ENCODE measurements around the gene AOPEP. TPM values are rescaled to one million over a fixed set of nuclear protein-coding genes. Genes with fewer than 3 reads are reported as not detected.

AOPEP gene, protein sequence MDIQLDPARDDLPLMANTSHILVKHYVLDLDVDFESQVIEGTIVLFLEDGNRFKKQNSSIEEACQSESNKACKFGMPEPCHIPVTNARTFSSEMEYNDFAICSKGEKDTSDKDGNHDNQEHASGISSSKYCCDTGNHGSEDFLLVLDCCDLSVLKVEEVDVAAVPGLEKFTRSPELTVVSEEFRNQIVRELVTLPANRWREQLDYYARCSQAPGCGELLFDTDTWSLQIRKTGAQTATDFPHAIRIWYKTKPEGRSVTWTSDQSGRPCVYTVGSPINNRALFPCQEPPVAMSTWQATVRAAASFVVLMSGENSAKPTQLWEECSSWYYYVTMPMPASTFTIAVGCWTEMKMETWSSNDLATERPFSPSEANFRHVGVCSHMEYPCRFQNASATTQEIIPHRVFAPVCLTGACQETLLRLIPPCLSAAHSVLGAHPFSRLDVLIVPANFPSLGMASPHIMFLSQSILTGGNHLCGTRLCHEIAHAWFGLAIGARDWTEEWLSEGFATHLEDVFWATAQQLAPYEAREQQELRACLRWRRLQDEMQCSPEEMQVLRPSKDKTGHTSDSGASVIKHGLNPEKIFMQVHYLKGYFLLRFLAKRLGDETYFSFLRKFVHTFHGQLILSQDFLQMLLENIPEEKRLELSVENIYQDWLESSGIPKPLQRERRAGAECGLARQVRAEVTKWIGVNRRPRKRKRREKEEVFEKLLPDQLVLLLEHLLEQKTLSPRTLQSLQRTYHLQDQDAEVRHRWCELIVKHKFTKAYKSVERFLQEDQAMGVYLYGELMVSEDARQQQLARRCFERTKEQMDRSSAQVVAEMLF
- total RNA-seq, result 20.7 TPM

DNA sequence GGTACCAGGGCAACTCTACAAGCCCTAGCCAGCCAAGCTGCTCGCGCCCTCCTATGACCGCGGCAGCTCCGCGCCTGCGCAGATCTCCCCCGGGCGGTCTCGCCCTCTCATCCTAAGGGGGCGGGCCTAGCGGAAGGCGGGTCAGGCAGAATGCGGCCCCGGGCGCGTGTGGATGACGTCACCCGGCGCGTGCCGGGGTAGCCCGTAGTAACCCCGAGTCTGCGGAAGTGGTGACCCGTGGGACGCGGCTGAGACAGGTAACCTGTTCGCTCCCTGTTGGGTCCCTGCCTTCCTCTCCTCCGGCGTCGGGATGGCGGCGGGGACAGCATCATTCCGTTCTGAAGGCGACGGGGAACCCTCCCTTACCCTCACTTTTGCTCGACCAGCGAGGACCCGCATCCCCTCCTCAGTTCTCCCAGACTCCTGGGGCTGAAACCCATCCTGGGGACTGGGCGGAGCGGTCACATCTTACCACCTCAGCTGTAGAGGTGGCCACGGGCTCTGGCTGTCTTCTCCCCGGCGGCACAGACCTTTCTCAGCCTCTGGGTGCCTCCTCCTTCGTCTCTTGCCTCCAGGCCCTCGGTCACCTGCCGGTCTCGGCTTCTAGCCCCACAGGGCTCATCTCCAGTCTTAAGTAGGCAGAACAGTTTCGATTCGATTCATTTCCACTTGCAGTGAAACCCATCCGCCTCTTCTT lies at the start of gene AOPEP:
Gene AOPEP (plus strand): TSS at position 205 of the 697 bp plus-strand sequence. CDS start 33,085 bp downstream, outside the sequence.
- peak; percentile 97 to 98 (median 97) for DNase-seq (ENCODE audit: low read depth in 2 of 3, low spot score in 2 of 3)

DNA sequence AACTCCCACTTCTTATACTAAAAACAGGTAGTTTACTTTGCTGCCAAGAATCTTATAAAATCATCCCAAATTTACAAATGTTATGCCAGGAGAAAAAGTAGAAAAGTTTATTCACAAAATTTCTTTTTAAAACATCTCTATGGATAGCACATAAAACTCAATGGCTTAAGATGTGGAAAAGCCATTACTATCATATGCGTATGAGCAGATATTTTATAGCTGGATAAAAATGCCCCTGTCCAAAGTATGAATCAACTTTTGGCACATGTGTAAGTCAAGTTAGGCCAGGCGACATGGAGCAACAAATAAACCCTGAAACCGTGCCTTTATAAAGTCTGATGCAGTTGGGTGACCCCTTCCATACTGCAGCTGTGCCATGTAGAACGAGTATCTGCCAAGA lies 48.6 kb upstream of the AOPEP start:
- DNase-seq (ENCODE audit: low read depth in 2 of 3, low spot score in 2 of 3), result no peak

DNA sequence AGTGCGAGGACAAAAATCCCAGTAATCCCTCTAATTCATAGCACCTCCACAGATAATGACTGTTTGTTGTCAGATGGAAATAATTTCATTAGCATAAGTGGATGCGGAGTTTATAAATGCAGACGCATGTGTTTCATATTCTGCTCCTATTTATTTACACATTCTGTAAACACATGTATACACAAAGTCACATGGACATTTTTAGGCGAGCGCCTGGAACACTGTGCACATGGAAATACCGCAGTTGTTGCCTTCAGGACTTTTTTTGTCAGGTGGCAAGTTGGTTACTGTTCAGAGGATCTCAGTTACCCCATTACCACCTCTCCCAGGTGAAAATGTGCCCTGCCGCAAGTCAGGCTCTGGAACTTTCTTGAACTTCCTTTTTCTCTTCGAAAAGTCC lies 46.9 kb upstream of the AOPEP start:
- DNase-seq (ENCODE audit: low read depth in 2 of 3, low spot score in 2 of 3), result no peak

DNA sequence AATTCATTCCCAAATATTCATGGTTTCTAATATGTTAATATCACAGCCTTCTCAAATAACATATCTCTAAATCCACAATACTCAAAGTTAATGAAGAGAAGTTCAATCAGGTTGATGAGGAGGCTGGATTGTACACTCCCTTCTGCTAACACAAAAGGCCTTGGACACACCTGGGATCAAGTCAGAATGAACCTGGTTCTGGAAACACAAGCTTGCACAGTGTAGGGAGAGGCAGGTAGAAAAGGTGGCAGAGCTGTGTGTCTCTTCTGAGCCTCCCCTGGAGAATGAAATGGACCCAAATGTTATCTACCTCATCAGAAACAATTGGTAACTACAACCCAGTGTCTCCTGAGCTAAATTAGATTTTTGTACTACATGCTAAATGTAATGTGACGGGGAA lies 46.5 kb upstream of the AOPEP start:
- no peak for DNase-seq (ENCODE audit: low read depth in 2 of 3, low spot score in 2 of 3)

DNA sequence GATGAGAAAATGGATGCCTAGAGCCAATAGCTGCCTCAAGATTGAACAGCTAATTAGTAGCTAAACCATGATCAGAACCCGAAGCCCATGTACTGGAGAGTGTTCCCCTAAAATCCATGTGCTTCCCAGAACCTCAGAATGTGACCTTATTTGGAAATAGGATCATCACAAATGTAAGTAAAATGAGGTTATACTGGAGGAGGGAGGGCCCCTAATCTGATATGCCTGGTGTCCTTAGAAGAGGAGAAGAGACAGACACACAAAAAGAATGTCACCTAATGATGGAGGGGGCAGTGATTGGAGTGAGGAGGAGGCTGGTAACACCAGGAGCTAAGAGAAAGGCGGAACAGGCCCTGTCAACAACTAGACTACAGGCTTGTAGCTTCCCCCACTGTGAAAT lies 45.9 kb upstream of the AOPEP start:
- DNase-seq (ENCODE audit: low read depth in 2 of 3, low spot score in 2 of 3), result no peak

DNA sequence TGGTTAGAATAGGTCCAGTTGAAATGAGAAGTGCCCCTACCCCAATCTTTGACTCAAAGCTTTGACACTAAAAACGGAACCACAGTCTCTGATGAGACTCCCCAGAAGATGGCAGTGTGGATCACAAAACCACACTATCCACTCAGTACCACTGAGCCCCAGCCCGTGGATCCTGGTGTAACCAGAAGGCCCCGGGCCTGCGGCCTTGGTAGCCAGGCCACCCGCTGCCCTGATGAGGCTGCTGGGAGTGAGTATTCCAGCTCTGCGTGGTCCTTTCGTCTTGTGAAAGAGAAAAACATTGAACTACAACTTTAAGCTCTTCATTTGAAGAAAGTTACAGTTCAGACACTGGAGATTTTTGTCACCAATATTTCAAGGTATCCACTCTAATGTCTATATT lies 45.0 kb upstream of the AOPEP start:
- DNase-seq (ENCODE audit: low read depth in 2 of 3, low spot score in 2 of 3), result peak; percentile 30 to 78 (median 55)

DNA sequence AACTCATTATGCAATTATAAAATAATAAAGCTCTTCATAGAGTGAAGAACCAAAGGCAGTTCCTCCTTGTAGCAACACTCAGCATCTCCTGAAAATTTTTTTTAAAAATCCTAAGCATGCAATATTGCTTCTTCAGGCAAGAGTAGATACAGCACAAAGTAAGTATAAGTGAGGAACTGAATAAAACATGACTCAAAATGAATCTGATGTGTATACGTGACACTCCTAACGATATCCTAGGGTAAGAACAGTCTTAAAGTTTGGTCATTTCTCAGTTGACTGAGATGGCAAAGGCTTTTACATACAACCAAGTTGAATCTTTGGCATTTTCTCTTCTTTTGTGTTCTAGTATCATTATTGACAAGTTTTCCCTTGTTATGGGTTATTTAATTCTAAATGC lies 41.1 kb upstream of the AOPEP start:
- no peak for DNase-seq (ENCODE audit: low read depth in 2 of 3, low spot score in 2 of 3)

DNA sequence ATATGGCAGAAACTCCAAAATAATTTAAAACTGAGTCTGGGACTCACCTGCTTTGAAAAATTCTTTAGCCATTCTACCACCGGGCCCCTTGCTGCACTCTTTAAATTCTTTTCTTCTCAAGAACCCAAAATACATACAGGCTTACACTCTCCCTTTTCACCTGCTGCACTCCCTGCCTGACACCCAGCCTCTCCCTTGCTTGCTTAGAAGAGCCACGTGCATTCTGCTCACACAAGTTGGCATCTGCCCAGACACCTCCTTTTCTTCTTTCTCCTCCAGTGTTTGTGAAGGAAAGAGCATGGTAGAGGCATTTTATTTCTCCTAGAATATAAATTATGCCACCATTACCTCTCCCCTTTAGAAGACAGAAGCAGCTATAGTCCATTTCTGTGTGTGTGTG lies 39.0 kb upstream of the AOPEP start:
- DNase-seq (ENCODE audit: low read depth in 2 of 3, low spot score in 2 of 3), result no peak

DNA sequence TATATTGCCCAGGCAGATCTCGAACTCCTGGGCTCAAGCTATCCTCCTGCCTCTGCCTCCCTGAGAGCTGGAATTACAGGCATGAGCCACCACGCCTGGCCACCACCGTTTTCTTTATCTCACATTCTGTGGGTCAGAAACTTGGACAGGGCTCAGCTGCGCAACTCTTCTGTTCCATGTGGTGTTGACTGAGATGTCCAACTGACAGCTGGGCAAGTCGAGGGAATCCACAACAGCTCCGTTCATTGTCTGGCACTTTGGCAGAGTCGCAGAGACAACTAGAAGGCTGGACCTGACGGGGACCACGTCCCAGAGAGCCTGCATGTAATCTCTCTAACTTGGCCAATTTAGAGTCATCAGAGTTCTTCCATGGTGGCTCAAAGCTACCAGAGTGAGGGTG lies 36.2 kb upstream of the AOPEP start:
- DNase-seq (ENCODE audit: low read depth in 2 of 3, low spot score in 2 of 3), result no peak

DNA sequence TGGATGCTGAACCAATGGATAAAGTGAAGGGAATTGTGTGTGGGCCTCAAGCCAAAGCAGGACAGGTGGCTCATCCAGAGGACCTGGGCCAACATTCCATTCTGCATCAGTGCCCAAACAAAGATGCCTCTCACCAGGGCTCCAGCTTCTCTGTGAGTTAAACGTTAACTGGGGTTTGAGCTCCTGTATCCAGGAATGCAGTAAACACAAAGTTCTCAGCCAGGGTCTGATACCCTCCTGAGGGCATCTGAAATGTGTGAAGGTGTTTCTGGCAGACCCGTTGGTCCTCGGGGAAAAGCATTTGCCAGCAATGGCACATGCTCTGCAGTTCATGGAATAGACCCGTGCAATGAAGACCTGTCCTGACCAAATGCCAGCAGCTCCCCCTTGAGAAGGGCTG lies 33.9 kb upstream of the AOPEP start:
- DNase-seq (ENCODE audit: low read depth in 2 of 3, low spot score in 2 of 3), result no peak

DNA sequence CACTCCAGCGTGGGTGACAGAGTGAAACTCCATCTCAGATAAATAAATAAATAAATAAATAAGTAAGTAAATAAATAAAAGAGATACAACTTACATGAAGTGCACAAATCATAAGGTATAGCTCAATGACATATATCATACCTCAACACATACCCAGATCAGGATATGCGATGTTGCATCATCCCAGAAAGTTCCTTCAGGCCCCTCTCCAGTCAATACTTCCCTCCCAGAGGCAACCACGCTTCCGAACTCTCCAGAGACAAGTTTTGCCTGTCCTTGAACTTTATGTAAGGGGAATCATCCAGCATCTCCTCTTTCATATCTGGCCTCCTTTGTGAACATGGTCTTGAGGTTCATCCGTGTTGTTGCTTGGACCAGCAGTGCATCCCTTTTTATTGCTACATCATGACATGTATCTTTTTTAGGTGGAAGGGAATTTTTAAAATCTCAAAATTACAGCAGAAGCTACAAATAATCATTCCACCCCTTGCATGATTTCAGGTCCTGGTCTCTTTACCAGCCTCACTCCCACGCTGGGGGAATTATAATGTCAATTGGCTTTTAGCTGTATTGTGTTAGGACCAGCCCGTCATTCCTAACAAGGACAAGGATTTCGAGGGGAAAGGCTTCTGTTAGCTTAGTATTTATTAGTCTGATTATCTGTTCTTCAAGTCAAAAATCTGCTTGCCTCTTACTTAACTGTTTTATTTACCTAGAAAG lies 32.9 kb upstream of the AOPEP start:
- no peak for DNase-seq (ENCODE audit: low read depth in 2 of 3, low spot score in 2 of 3)

DNA sequence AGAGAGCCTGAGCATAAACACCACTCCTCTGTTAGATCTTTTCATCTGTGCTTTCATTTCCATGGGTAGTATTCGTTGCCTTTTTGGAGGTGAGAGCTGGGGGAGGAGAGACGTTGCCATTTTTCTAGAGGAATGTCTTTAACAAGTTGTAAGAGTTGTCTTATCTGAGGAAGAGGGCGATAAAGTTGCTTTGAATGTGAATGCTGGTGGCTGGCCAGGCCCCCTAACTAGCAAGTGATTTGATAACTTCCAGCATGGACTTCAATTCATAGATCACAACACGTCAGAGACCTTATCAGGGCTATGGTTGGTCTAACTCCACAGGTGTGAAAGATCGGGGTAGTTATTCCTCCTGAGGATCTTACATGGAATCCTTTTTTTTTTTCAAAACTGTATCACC lies 30.0 kb upstream of the AOPEP start:
- DNase-seq (ENCODE audit: low read depth in 2 of 3, low spot score in 2 of 3), result no peak

DNA sequence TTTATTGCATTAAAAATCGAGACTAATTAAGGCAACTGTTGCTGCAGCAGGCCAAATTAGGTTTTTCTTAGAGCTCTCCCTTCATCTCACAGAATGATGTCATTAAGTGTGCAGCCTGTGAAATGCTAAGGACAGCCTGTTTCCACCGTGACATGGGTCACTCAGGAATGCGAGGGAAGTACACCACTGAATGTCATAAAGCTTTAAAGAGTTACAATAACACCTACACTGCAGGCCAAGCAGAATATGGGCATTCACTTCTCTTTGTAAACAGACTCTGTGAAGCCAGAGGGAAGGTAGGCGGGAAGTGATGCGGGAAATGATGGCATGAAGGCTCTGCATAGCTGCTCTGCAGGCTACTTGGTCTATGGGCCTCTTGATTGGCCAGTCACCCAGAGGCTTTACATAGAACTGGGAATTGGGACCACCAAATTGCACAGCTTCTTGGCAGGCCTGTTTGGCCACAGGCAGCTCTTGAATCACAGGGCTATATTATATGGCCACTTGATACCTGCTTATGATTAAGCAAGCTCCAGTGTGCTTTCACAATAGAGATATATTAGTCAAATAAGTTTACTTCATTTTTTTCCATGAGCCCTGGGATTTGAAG lies 28.4 kb upstream of the AOPEP start:
- no peak for DNase-seq (ENCODE audit: low read depth in 2 of 3, low spot score in 2 of 3)

DNA sequence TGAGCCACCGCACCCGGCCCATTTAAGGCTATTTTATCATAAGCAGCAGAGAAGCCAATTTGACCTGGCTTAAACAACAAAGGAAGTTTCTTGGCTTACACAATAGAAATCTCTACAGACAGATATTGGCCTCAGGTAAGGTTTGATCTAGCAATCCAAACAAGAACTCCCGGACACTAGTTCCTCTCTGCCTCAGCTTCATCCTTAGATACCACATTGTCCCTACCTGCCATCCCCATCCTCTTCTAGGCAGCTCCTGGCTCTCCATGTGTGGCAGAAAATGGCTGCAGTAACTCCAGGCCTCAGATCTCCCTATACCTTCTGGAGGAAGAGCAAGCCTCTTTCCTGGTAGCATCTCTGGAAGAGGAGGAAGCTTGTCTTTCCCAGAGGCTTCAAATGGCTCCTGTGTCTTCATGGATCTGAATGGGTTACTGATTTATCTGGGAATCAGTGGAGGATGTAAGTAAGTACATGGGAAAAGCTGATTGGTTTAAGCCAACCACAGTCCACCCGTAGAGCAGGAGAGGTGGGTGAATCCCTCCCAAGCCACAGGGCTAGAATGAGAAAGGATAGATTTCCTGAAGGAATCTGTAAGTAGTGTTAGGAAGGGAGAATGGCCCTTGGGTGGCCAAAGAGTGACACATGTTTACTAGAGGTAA lies 26.7 kb upstream of the AOPEP start:
- no peak for DNase-seq (ENCODE audit: low read depth in 2 of 3, low spot score in 2 of 3)

DNA sequence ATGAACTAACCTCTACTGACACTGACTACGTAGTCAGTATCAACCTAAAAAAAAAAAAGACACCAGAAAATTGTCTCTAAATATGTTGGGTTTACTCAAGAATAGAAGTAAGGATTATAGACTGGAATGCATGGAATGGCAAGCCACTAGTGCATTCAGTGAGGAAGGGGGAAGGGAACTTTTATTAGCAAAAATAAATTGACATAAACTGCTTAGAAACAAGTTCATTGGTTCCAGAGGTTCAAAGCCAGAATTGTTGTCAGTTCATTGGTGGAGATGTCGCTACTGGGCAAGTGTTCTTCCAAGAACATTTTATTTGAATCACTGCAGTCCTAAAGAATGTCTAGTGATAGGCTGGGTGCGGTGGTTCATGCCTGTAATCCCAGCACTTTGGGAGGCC lies 26.1 kb upstream of the AOPEP start:
- no peak for DNase-seq (ENCODE audit: low read depth in 2 of 3, low spot score in 2 of 3)

DNA sequence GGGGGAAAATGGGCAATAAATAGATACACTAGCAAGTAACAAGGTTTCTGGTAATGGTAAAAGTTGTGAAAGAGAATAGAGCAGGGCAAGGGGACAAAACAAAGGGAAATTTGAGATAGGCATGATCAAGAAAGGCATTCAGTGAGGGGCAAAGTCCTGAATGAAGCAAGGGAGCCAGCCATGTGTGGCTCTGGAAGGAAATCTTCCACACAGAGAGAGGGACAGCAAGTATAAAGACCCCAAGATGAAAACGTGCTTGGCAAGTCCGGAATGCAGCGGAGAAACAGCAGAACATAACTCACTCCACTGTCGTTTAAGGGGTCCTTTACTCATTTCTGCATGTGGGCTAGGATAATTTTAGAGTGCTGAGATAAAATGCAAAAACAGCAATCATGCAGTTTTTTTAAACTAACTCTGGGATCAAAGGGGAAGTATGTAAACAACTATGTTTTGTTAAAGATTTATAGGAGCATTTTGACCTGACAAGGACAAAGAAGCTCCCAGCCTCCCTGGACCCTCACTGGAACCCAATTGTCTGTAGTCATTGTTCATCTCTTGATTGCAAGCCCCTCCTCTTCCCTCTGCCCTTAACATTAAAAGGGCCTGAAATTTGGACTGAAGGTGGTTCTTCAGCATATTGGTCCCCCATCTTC lies 22.9 kb upstream of the AOPEP start:
- DNase-seq (ENCODE audit: low read depth in 2 of 3, low spot score in 2 of 3), result no peak

DNA sequence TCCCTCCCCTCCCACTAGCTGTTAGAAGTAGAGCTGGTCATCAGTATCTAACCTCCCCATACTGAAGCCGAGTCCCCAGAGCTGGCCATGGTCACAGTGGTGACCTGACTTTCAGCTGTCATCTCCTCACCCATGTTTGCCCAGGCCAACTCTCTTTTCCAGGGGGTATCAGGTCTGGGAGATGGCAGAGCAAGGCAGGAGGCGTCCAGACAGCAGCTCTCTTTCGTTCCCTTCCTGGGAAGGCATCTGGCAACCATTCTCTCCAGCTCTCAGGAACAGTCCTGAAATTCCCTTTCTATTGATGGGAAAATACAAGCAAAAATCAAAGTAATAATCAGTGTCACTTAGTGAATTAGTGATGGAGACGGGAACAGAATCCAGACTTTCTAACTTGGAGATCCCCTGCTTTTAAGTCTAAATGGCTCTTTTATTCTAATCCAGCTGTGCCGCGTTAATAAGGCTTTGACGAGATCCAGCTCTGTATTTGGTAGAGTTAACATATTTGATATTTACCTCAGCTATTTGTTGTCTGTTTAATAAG lies 21.3 kb upstream of the AOPEP start:
- DNase-seq (ENCODE audit: low read depth in 2 of 3, low spot score in 2 of 3), result no peak

DNA sequence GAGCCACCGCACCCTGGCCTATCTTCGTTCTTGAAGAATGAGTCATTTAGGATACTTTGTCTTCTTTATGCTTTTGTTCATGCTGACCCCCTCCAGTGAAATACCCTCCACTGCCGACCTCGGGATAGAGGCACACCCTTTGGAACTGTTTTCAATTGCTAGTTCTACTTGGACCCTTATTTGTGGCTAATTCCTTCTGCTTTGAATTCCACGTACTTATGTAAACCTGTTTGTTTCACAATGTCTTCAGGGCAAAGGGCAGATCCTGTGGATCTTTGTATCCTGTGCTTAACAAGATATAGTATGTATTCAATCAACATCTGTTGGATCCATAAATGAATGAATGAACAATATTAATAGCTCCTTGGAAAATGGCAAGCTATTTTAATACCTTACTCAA lies 19.6 kb upstream of the AOPEP start:
- no peak for DNase-seq (ENCODE audit: low read depth in 2 of 3, low spot score in 2 of 3)

All from hematopoietic multipotent progenitor cell (in vitro differentiated cells).